Testis (tissue), 2 donors: ENCODE measurements around the gene SLC17A5.

Experiments used
- POLR2A ChIP-seq: fragments of 450-650 bp; IDR thresholded peaks from one replicate; pipeline ENCODE4 v1.6.1; 2017; ENCODE audit warnings: antibody characterized with exemption, mild to moderate bottlenecking, moderate library complexity
- TF ChIP-seq, protein P1 (sequence below), 3 experiments: fragments of 450-650 bp in 2 of 3; fragments of 200-600 bp in 1 of 3; sonication (generic) in 1 of 3; IDR thresholded peaks; one replicate each; pipeline ENCODE4 v1.5.1; 2016 to 2019; ENCODE audit warnings: antibody characterized with exemption in 3 of 3, mild to moderate bottlenecking in 2 of 3, moderate library complexity in 1 of 3

DNA sequence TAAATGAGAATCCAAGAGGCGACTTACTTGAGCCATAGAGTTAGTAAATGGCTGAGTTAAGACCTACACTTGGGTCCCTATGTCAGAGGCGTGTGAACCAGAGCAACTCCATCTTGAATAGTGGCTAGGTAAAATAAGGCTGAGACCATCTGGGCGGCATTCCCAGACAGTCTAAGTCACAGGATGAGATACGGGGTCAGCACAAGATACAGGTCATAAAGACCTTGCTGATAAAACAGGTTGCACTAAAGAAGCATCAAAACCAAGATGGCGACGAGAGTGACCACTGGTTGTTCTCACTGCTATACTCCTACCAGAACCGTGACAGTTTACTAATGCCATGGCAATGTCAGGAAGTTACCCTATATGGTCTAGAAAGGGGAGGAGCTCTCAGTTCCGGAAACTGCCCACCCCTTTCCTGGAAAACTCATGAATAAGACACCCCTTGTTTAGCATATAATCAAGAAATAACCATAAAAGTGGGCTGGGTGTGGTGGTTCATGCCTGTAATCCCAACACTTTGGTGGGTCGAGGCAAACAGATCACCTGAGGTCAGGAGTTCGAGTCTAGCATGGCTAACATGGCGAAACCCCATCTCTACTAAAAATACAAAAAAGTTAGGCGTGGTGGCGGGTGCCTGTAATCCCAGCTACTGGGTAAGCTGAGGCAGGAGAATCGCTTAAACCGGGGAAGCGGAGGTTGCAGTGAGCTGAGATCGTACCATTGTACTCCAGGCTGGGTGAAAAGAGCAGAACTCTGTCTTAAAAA lies 89.0 kb downstream of the SLC17A5 start:
- TF ChIP-seq, protein P1, sequence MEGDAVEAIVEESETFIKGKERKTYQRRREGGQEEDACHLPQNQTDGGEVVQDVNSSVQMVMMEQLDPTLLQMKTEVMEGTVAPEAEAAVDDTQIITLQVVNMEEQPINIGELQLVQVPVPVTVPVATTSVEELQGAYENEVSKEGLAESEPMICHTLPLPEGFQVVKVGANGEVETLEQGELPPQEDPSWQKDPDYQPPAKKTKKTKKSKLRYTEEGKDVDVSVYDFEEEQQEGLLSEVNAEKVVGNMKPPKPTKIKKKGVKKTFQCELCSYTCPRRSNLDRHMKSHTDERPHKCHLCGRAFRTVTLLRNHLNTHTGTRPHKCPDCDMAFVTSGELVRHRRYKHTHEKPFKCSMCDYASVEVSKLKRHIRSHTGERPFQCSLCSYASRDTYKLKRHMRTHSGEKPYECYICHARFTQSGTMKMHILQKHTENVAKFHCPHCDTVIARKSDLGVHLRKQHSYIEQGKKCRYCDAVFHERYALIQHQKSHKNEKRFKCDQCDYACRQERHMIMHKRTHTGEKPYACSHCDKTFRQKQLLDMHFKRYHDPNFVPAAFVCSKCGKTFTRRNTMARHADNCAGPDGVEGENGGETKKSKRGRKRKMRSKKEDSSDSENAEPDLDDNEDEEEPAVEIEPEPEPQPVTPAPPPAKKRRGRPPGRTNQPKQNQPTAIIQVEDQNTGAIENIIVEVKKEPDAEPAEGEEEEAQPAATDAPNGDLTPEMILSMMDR (IDR thresholded peaks at IDR 0.05) = no peak
- TF ChIP-seq POLR2A = no peak
